B cell (primary cell): ENCODE data around the gene TMEM140. TPM values are rescaled to one million over a fixed set of nuclear protein-coding genes. Genes with fewer than 3 reads are reported as not detected.

Experiments
- ATAC-seq: fragments of 200-7000 bp; cut with Tn5 transposase; one replicate; pipeline ENCODE4 v1.10.0; 2021; ENCODE audit warnings: low read depth, mild to moderate bottlenecking, moderate number of reproducible peaks, moderate library complexity
- CTCF ChIA-PET: fragments of 350-600 bp; sonication (Branson Sonifier 250); formaldehyde crosslinking; loops from one replicate; lab custom pipeline; 2021; ENCODE audit warnings: antibody characterized with exemption, inconsistent platforms; lab: Charles Lee
- POLR2A ChIA-PET: fragments of 350-600 bp; sonication (Branson Sonifier 250); formaldehyde crosslinking; loops from one replicate; lab custom pipeline; 2021; ENCODE audit warnings: antibody characterized with exemption; lab: Charles Lee
- DNase-seq: peaks from one replicate; pipeline ENCODE4 v3.0.0; 2013
- H2AFZ ChIP-seq: 2 replicates; pipeline ENCODE4 v1.6.1; 2012; ENCODE audit warnings: mild to moderate bottlenecking, low read depth, low read length; ENCODE audit not compliant: insufficient read depth, poor library complexity, severe bottlenecking
- H3K27ac ChIP-seq, 2 donors: 1 replicate in 1 of 2; 2 replicates in 1 of 2; pipeline ENCODE4 v1.5.1; 2012 to 2013; ENCODE audit warnings: low read length in 2 of 2, mild to moderate bottlenecking in 2 of 2, moderate library complexity in 1 of 2
- H3K27me3 ChIP-seq, 4 experiments: fragments of 200-600 bp in 1 of 4; sonication (generic) in 1 of 4; replicated peaks in 1 of 4; 1 replicate in 2 of 4; 2 replicates in 2 of 4; pipeline versions ENCODE4 v1.6.1 to v1.7.0; 2013 to 2016; ENCODE audit warnings: low read length in 3 of 4, mild to moderate bottlenecking in 2 of 4, mixed read lengths in 1 of 4, moderate library complexity in 1 of 4; ENCODE audit not compliant: insufficient read depth in 4 of 4, control insufficient read depth in 3 of 4; ENCODE audit errors: control extremely low read depth in 1 of 4
- H3K36me3 ChIP-seq, 2 experiments: replicated peaks in 1 of 2; 1 replicate in 1 of 2; 2 replicates in 1 of 2; pipeline versions ENCODE4 v1.6.1 to v1.7.1; 2013; ENCODE audit warnings: low read length in 1 of 2; ENCODE audit not compliant: insufficient read depth in 2 of 2, control insufficient read depth in 1 of 2; ENCODE audit errors: control extremely low read depth in 1 of 2, extremely low read depth in 1 of 2
- H3K4me1 ChIP-seq, 2 donors: fragments of 200-600 bp in 1 of 2; sonication (generic) in 1 of 2; 1 replicate in 1 of 2; 2 replicates in 1 of 2; pipeline versions ENCODE4 v1.5.1 to v1.6.1; 2013 to 2017; ENCODE audit warnings: low read length in 2 of 2; ENCODE audit not compliant: control insufficient read depth in 2 of 2, insufficient read depth in 2 of 2
- H3K4me2 ChIP-seq: replicated peaks from 2 replicates; pipeline ENCODE3; 2012; ENCODE audit warnings: mild to moderate bottlenecking, low read depth, low read length; ENCODE audit not compliant: poor library complexity, severe bottlenecking
- H3K4me3 ChIP-seq, 5 experiments: fragments of 200-600 bp in 1 of 5; sonication (generic) in 1 of 5; 1 replicate in 3 of 5; 2 replicates in 2 of 5; pipeline versions ENCODE4 v1.5.1 to v1.7.0; 2011 to 2016; ENCODE audit warnings: low read length in 4 of 5, mild to moderate bottlenecking in 4 of 5, low read depth in 2 of 5, control low read depth in 1 of 5, moderate library complexity in 1 of 5; ENCODE audit not compliant: insufficient read depth in 1 of 5; ENCODE audit errors: control extremely low read depth in 1 of 5, extremely low read depth in 1 of 5
- H3K79me2 ChIP-seq: fragments of 200-600 bp; sonication (generic); one replicate; pipeline ENCODE4 v1.6.0; 2016; ENCODE audit warnings: low read length; ENCODE audit not compliant: control insufficient read depth, insufficient read depth
- H3K9ac ChIP-seq: fragments of 200-600 bp; sonication (generic); 2 replicates; pipeline ENCODE4 v1.6.1; 2017; ENCODE audit warnings: mild to moderate bottlenecking, low read length, moderate library complexity
- H3K9me3 ChIP-seq, 3 donors: one replicate each; pipeline versions ENCODE4 v1.6.1 to v1.7.1; 2013; ENCODE audit warnings: low read length in 2 of 3; ENCODE audit not compliant: control insufficient read depth in 2 of 3, insufficient read depth in 1 of 3; ENCODE audit errors: control extremely low read depth in 1 of 3
- H4K20me1 ChIP-seq: 2 replicates; pipeline ENCODE4 v1.6.0; 2012; ENCODE audit warnings: mild to moderate bottlenecking, low read length; ENCODE audit not compliant: insufficient read depth, control insufficient read depth, poor library complexity, severe bottlenecking
- H3K27ac Mint-ChIP-seq: one replicate; pipeline ENCODE4 v1.8.0; 2021; ENCODE audit warnings: mixed read lengths
- H3K27me3 Mint-ChIP-seq: one replicate; pipeline ENCODE4 v1.8.0; 2021; ENCODE audit warnings: mixed read lengths
- H3K4me1 Mint-ChIP-seq: one replicate; pipeline ENCODE4 v1.8.0; 2021; ENCODE audit warnings: mixed read lengths
- H3K4me3 Mint-ChIP-seq: one replicate; pipeline ENCODE4 v1.8.0; 2021; ENCODE audit warnings: mixed read lengths
- H3K9me3 Mint-ChIP-seq: one replicate; pipeline ENCODE4 v1.8.0; 2022; ENCODE audit warnings: mixed read lengths; ENCODE audit not compliant: insufficient read depth
- EZH2 ChIP-seq: IDR thresholded peaks from 2 replicates; pipeline ENCODE4 v1.6.1; 2012; ENCODE audit warnings: borderline replicate concordance, low read depth, mild to moderate bottlenecking, moderate library complexity, low read length; ENCODE audit not compliant: insufficient read depth, poor library complexity, severe bottlenecking
- WGBS: methylation state at CpG from one replicate; pipeline ENCODE4 v1.1.5; 2013; ENCODE audit warnings: missing lambda C conversion rate; ENCODE audit not compliant: insufficient coverage; 5-methylcytosine and 5-hydroxymethylcytosine counted together
- intact Hi-C: fragments of 100-400 bp; cut with micrococcal nuclease; formaldehyde crosslinking; loops from one replicate; pipeline ENCODE4 v1.10.0; 2022
- polyA plus RNA-seq: library from polyadenylated mRNA; depleted of rRNA; stranded (reverse); fragments of >200 nt; gene quantifications from 2 replicates; pipeline ENCODE4 v1.2.3, GENCODE V29; 2012
- total RNA-seq, 2 donors: library from RNA; stranded (reverse); fragments of 120-200 nt in 1 of 2; gene quantifications; 1 replicate in 1 of 2; 2 replicates in 1 of 2; pipeline versions ENCODE4 v1.2.3 to v1.2.4, GENCODE V29; 2013 to 2022
- TF ChIP-seq, protein P1 (sequence below): fragments of 200-600 bp; IDR thresholded peaks from one replicate; pipeline ENCODE4 v1.8.0; 2022; ENCODE audit warnings: antibody characterized with exemption, mild to moderate bottlenecking

Gene TMEM140
- total and polyA plus RNA-seq, 2 donors (not counting 1 experiment from before 2014, with no cell fraction given) = 3.8 to 79.1 TPM

DNA sequence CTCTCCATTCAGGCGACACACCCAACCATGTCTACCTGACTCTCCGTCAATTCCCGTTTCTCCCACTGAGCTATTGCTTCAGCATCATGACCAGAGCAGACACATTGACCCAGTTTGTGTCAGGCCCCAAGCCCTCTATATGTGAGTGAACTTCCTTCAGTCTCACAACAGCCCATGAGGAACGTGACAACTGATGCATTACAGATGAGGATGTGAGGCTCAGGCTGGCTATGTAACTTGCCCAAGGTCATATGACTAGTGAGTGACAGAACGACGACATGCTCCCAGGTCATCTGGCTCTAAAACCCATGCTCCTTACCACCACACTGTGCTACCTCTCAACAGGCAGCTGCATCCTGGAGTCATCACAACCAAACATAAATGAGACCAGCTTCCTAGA, 3.7 kb downstream of the TMEM140 start:
- CTCF ChIA-PET = interaction anchor here (1.9 to 5.4 kb wide), 2 partner anchors 9 to 18 kb away, joined by 12 to 47 read pairs; partner anchors contain the start of gene CYREN
- TF ChIP-seq, protein P1, sequence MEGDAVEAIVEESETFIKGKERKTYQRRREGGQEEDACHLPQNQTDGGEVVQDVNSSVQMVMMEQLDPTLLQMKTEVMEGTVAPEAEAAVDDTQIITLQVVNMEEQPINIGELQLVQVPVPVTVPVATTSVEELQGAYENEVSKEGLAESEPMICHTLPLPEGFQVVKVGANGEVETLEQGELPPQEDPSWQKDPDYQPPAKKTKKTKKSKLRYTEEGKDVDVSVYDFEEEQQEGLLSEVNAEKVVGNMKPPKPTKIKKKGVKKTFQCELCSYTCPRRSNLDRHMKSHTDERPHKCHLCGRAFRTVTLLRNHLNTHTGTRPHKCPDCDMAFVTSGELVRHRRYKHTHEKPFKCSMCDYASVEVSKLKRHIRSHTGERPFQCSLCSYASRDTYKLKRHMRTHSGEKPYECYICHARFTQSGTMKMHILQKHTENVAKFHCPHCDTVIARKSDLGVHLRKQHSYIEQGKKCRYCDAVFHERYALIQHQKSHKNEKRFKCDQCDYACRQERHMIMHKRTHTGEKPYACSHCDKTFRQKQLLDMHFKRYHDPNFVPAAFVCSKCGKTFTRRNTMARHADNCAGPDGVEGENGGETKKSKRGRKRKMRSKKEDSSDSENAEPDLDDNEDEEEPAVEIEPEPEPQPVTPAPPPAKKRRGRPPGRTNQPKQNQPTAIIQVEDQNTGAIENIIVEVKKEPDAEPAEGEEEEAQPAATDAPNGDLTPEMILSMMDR = no peak
- TF ChIP-seq EZH2 = no peak
- H3K27ac ChIP-seq = peak overlapping the region; percentile 59 to 90
- no peak overlapping the region for H3K4me3 ChIP-seq
- POLR2A ChIA-PET = interaction anchor here (0.9 to 1.7 kb wide), 2 partner anchors 9 to 19 kb away, joined by 4 to 7 read pairs; partner anchors contain the start of gene CYREN
- no peaks in the 10 kb centered on the region for H3K27me3 Mint-ChIP-seq
- DNase-seq (peak; percentile 83), ATAC-seq (peak; percentile 28)
- peak overlapping the region; percentile 19 for H2AFZ ChIP-seq
- peak overlapping the region; percentile 91 for H3K4me3 Mint-ChIP-seq
- H3K4me1 Mint-ChIP-seq = peaks cover 68% of the 10 kb centered on the region
- H3K9ac ChIP-seq = peak overlapping the region; percentile 77
- no peaks in the 10 kb centered on the region for H3K36me3 ChIP-seq
- intact Hi-C loops = no loop called here
- no peaks in the 10 kb centered on the region for H3K27me3 ChIP-seq
- no peaks in the 10 kb centered on the region for H4K20me1 ChIP-seq
- 29% methylated on average over 5 of the region's 6 CpGs for WGBS
- H3K9me3 ChIP-seq = peaks cover 1 to 14% (median 5%) of the 10 kb centered on the region in 3 donors
- H3K4me2 ChIP-seq = peak overlapping the region; percentile 70
- peaks cover 12% of the 10 kb centered on the region for H3K9me3 Mint-ChIP-seq
- H3K4me1 ChIP-seq = peaks cover 38 to 49% of the 10 kb centered on the region in 2 donors
- peak overlapping the region; percentile 85 for H3K27ac Mint-ChIP-seq
- peaks cover 85% of the 10 kb centered on the region for H3K79me2 ChIP-seq

DNA sequence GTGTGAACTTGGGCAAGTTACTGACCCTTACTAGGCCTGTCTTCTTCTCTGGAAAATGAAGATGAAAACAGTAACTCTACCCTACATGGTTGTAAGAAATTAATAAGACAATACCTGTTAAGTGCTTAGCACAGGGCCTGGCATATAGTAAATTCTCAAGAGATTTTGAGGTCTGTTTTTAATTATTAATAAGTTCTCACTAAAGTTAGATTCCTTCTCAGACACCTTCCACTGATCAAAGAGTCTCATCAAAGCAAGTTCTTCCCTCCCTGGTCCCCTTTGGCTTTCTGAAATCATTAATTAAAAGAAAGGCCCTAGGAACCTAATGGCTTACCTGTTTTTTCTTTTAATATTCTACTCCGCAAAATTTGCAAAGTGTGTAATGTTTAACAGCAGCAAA, 4.6 kb downstream of the TMEM140 start:
- H3K79me2 ChIP-seq = peaks cover 94% of the 10 kb centered on the region
- no CpG with 5 or more reads among the region's 1 CpG for WGBS
- ATAC-seq (no peak), DNase-seq (no peak)
- H3K27me3 Mint-ChIP-seq = no peaks in the 10 kb centered on the region
- H3K4me3 ChIP-seq = no peak overlapping the region
- H2AFZ ChIP-seq = no peak overlapping the region
- CTCF ChIA-PET = no interaction called here
- peaks cover 9% of the 10 kb centered on the region for H4K20me1 ChIP-seq
- peaks cover 12% of the 10 kb centered on the region for H3K9me3 Mint-ChIP-seq
- H3K27ac ChIP-seq = peak overlapping the region; percentile 11 to 90
- POLR2A ChIA-PET = interaction anchor here (1.7 kb wide), 1 partner anchor 9 kb away, joined by 7 read pairs; no protein-coding TSS in a partner anchor
- peaks cover 29 to 39% of the 10 kb centered on the region in 2 donors for H3K4me1 ChIP-seq
- H3K9me3 ChIP-seq = peaks cover 1 to 17% (median 8%) of the 10 kb centered on the region in 3 donors
- peaks cover 64% of the 10 kb centered on the region for H3K4me1 Mint-ChIP-seq
- H3K27ac Mint-ChIP-seq = peak overlapping the region; percentile 57
- peaks cover 0 to 4% of the 10 kb centered on the region in 2 experiments for H3K36me3 ChIP-seq
- TF ChIP-seq, protein P1 = no peak
- H3K27me3 ChIP-seq = no peaks in the 10 kb centered on the region
- intact Hi-C loops = no loop called here
- no peak overlapping the region for H3K9ac ChIP-seq
- H3K4me2 ChIP-seq = peak overlapping the region; percentile 70
- H3K4me3 Mint-ChIP-seq = peak overlapping the region; percentile 33
